MM.1S (cell line): ENCODE results near the gene COBL.

Experiments
- DNase-seq: peaks from one replicate; pipeline ENCODE4 v3.0.0-alpha.2; 2015
- H2AFZ ChIP-seq: fragments of 300-600 bp; sonication (generic); 2 replicates; pipeline ENCODE4 v1.6.0; 2016; ENCODE audit warnings: antibody characterized with exemption, low read length
- H3F3A ChIP-seq: fragments of 300-600 bp; sonication (generic); 2 replicates; pipeline ENCODE4 v1.6.1; 2016; ENCODE audit warnings: mild to moderate bottlenecking, antibody characterized with exemption, low read length, moderate library complexity, mixed read lengths; ENCODE audit not compliant: insufficient read depth
- H3K27ac ChIP-seq: fragments of 300-600 bp; sonication (generic); 2 replicates; pipeline ENCODE4 v1.5.1; 2016; ENCODE audit warnings: mild to moderate bottlenecking, low read length
- H3K27me3 ChIP-seq: fragments of 300-600 bp; sonication (generic); replicated peaks from 2 replicates; pipeline ENCODE4 v1.6.0; 2016; ENCODE audit warnings: low read length; ENCODE audit not compliant: insufficient read depth
- H3K36me3 ChIP-seq: fragments of 300-600 bp; sonication (generic); replicated peaks from 2 replicates; pipeline ENCODE4 v1.6.1; 2016; ENCODE audit warnings: mild to moderate bottlenecking, low read length, mixed read lengths; ENCODE audit not compliant: insufficient read depth
- H3K4me1 ChIP-seq: fragments of 300-600 bp; sonication (generic); 2 replicates; pipeline ENCODE4 v1.6.1; 2016; ENCODE audit warnings: low read length, mixed read lengths
- H3K4me2 ChIP-seq: fragments of 300-600 bp; sonication (generic); 2 replicates; pipeline ENCODE4 v1.6.0; 2016; ENCODE audit warnings: low read depth, low read length
- H3K4me3 ChIP-seq: fragments of 300-600 bp; sonication (generic); 2 replicates; pipeline ENCODE4 v1.5.1; 2016; ENCODE audit warnings: low read length, mixed read lengths
- H3K79me2 ChIP-seq: fragments of 300-600 bp; sonication (generic); 2 replicates; pipeline ENCODE4 v1.6.1; 2016; ENCODE audit warnings: mixed run types, low read length, mixed read lengths
- H3K9ac ChIP-seq: fragments of 300-600 bp; sonication (generic); 2 replicates; pipeline ENCODE4 v1.6.1; 2016; ENCODE audit warnings: low read length, mixed read lengths
- H3K9me2 ChIP-seq: fragments of 300-600 bp; sonication (generic); replicated peaks from 2 replicates; pipeline ENCODE4 v1.6.1; 2016; ENCODE audit warnings: mild to moderate bottlenecking, low read length, mixed read lengths; ENCODE audit not compliant: insufficient read depth
- H3K9me3 ChIP-seq: fragments of 300-600 bp; sonication (generic); replicated peaks from 2 replicates; pipeline ENCODE4 v1.6.1; 2016; ENCODE audit warnings: mild to moderate bottlenecking, low read length, mixed read lengths; ENCODE audit not compliant: insufficient read depth
- H4K20me1 ChIP-seq: fragments of 300-600 bp; sonication (generic); 2 replicates; pipeline ENCODE4 v1.6.1; 2016; ENCODE audit warnings: mild to moderate bottlenecking, low read length, moderate library complexity, mixed read lengths; ENCODE audit not compliant: insufficient read depth
- CTCF ChIP-seq: fragments of 300-600 bp; sonication (generic); IDR thresholded peaks from 2 replicates; pipeline ENCODE4 v1.5.1; 2016; ENCODE audit warnings: antibody characterized with exemption, low read length, mixed read lengths
- EZH2 ChIP-seq: fragments of 300-600 bp; sonication (generic); optimal IDR thresholded peaks from 2 replicates; pipeline ENCODE3; 2017; ENCODE audit warnings: low read depth, mild to moderate bottlenecking, antibody characterized with exemption, low read length, mixed read lengths
- EZH2phosphoT487 ChIP-seq: fragments of 300-600 bp; sonication (generic); IDR thresholded peaks from 2 replicates; pipeline ENCODE4 v1.6.1; 2018; ENCODE audit warnings: antibody characterized with exemption, low read length

COBL gene

GRCh38 chr7:50980411-50980810, 336.2 kb downstream of the COBL start:
- Histone ChIP-seq H3K4me3 (no peak overlapping the region), H3K79me2 (no peaks in the 10 kb centered on the region), H3K9me2 (no peaks in the 10 kb centered on the region), H3K27me3 (no peaks in the 10 kb centered on the region), H4K20me1 (no peaks in the 10 kb centered on the region), H3K27ac (no peak overlapping the region), H3F3A (no peaks in the 10 kb centered on the region), H3K4me2 (no peak overlapping the region), H2AFZ (no peak overlapping the region), H3K9ac (no peak overlapping the region), H3K36me3 (no peaks in the 10 kb centered on the region), H3K9me3 (no peaks in the 10 kb centered on the region), H3K4me1 (no peaks in the 10 kb centered on the region)
- DNase-seq = no peak
- TF ChIP-seq EZH2 = no peak
- TF ChIP-seq EZH2phosphoT487 = no peak
- TF ChIP-seq CTCF = no peak

GRCh38 chr7:50978633-50979215, 337.9 kb downstream of the COBL start:
- H2AFZ ChIP-seq = no peak overlapping the region
- H3K9me2 ChIP-seq = no peaks in the 10 kb centered on the region
- no peak overlapping the region for H3K9ac ChIP-seq
- no peaks in the 10 kb centered on the region for H4K20me1 ChIP-seq
- no peaks in the 10 kb centered on the region for H3K9me3 ChIP-seq
- H3K27ac ChIP-seq = no peak overlapping the region
- no peak for DNase-seq
- H3K27me3 ChIP-seq = no peaks in the 10 kb centered on the region
- H3K4me3 ChIP-seq = no peak overlapping the region
- no peaks in the 10 kb centered on the region for H3K79me2 ChIP-seq
- TF ChIP-seq EZH2phosphoT487 (no peak), EZH2 (no peak), CTCF (no peak)
- no peaks in the 10 kb centered on the region for H3F3A ChIP-seq
- no peaks in the 10 kb centered on the region for H3K36me3 ChIP-seq
- no peaks in the 10 kb centered on the region for H3K4me1 ChIP-seq
- H3K4me2 ChIP-seq = no peak overlapping the region

- no peak overlapping the region for H2AFZ ChIP-seq
- H3F3A ChIP-seq = no peaks in the 10 kb centered on the region
- no peak overlapping the region for H3K9ac ChIP-seq
- H3K9me3 ChIP-seq = no peaks in the 10 kb centered on the region
- no peaks in the 10 kb centered on the region for H3K79me2 ChIP-seq
- H3K9me2 ChIP-seq = no peaks in the 10 kb centered on the region
- H3K36me3 ChIP-seq = no peaks in the 10 kb centered on the region
- H3K4me2 ChIP-seq = no peak overlapping the region
- no peak for DNase-seq
- TF ChIP-seq CTCF = no peak
- no peak for TF ChIP-seq EZH2
- no peak for TF ChIP-seq EZH2phosphoT487
- no peaks in the 10 kb centered on the region for H3K4me1 ChIP-seq
- H3K27me3 ChIP-seq = no peaks in the 10 kb centered on the region
- H3K27ac ChIP-seq = no peak overlapping the region
- no peak overlapping the region for H3K4me3 ChIP-seq
- H4K20me1 ChIP-seq = no peaks in the 10 kb centered on the region
Observed at GRCh38 chr7:50977421-50977820, 339.2 kb downstream of the COBL start.
